Endothelial cell of umbilical vein (primary cell): ENCODE results near the gene WBP2. TPM values are rescaled to one million over a fixed set of nuclear protein-coding genes. Genes with fewer than 3 reads are reported as not detected.

ENCODE experiments used
- BruUV-seq: library from RNA; stranded (reverse); fragments of 400-500 nt; replicated peaks from 2 replicates; lab custom pipeline; 2021; lab: Mats Ljungman, UMichigan
- CTCF ChIA-PET: fragments of 300-600, 350-600 bp; sonication (Branson Sonifier 250); formaldehyde crosslinking; loops from one replicate; lab custom pipeline; 2021; ENCODE audit warnings: antibody characterized with exemption, inconsistent platforms; lab: Charles Lee
- POLR2A ChIA-PET: fragments of 300-600, 350-600 bp; sonication (Branson Sonifier 250); formaldehyde crosslinking; loops from one replicate; lab custom pipeline; 2021; ENCODE audit warnings: antibody characterized with exemption, inconsistent platforms; lab: Charles Lee
- DNase-seq: peaks from one replicate; pipeline ENCODE4 v3.0.0-alpha.2; 2011; ENCODE audit warnings: low read depth, low spot score
- FAIRE-seq: peaks from 2 replicates; lab custom pipeline; 2011; peaks lifted over from hg19 to GRCh38; lab: Jason Lieb, UNC
- H2AFZ ChIP-seq: 2 replicates; pipeline ENCODE4 v1.6.0; 2012; ENCODE audit warnings: low read depth, low read length, control low read depth, inconsistent platforms
- H3K27ac ChIP-seq: 2 replicates; pipeline ENCODE4 v1.5.1; 2011; ENCODE audit warnings: low read depth, mild to moderate bottlenecking, control low read depth, low read length, moderate library complexity; ENCODE audit not compliant: insufficient read depth
- H3K27me3 ChIP-seq, 2 experiments: 2 replicates each; pipeline versions ENCODE4 v1.6.0 to v1.6.1; 2011; ENCODE audit warnings: low read length in 2 of 2, mixed read lengths in 1 of 2; ENCODE audit not compliant: control insufficient read depth in 2 of 2, insufficient read depth in 2 of 2
- H3K36me3 ChIP-seq, 2 experiments: 2 replicates in 1 of 2; 3 replicates in 1 of 2; pipeline ENCODE4 v1.5.1; 2011; ENCODE audit warnings: low read length in 2 of 2, mild to moderate bottlenecking in 1 of 2, moderate library complexity in 1 of 2; ENCODE audit not compliant: control insufficient read depth in 2 of 2, insufficient read depth in 2 of 2; ENCODE audit errors: extremely low read depth in 1 of 2
- H3K4me1 ChIP-seq: 3 replicates; pipeline ENCODE4 v1.5.1; 2011; ENCODE audit warnings: mild to moderate bottlenecking, low read length; ENCODE audit not compliant: control insufficient read depth, insufficient read depth; ENCODE audit errors: extremely low read depth
- H3K4me2 ChIP-seq: 2 replicates; pipeline ENCODE4 v1.6.1; 2011; ENCODE audit warnings: low read length, control low read depth, mixed read lengths; ENCODE audit not compliant: insufficient read depth
- H3K4me3 ChIP-seq, 3 experiments: fragments of 200-600 bp in 1 of 3; sonication (generic), shearing (Covaris generic) in 1 of 3; replicated peaks in 1 of 3; 2 replicates each; pipeline ENCODE4 v1.5.1; 2011 to 2016; ENCODE audit warnings: control low read depth in 3 of 3, low read length in 3 of 3, mild to moderate bottlenecking in 2 of 3, inconsistent platforms in 1 of 3, low read depth in 1 of 3, moderate library complexity in 1 of 3; ENCODE audit not compliant: insufficient read depth in 1 of 3
- H3K79me2 ChIP-seq: 2 replicates; pipeline ENCODE4 v1.6.0; 2012; ENCODE audit warnings: low read length, inconsistent platforms; ENCODE audit not compliant: control insufficient read depth, insufficient read depth
- H3K9ac ChIP-seq: replicated peaks from 2 replicates; pipeline ENCODE3; 2011; ENCODE audit warnings: low read length, control low read depth; ENCODE audit not compliant: insufficient read depth; ENCODE audit errors: extremely low read depth
- H3K9me1 ChIP-seq: replicated peaks from 3 replicates; pipeline ENCODE4 v1.6.0; 2011; ENCODE audit warnings: mild to moderate bottlenecking, low read length; ENCODE audit not compliant: control insufficient read depth, insufficient read depth; ENCODE audit errors: extremely low read depth
- H3K9me3 ChIP-seq: replicated peaks from 2 replicates; pipeline ENCODE4 v1.5.1; 2012; ENCODE audit warnings: low read length, inconsistent platforms; ENCODE audit not compliant: control insufficient read depth, insufficient read depth
- H4K20me1 ChIP-seq: replicated peaks from 2 replicates; pipeline ENCODE3; 2011; ENCODE audit warnings: mild to moderate bottlenecking, low read length; ENCODE audit not compliant: control insufficient read depth, insufficient read depth; ENCODE audit errors: extremely low read depth
- CTCF ChIP-seq, 2 donors: IDR thresholded peaks; 1 replicate in 1 of 2; 2 replicates in 1 of 2; pipeline ENCODE4 v1.5.1; 2011; ENCODE audit warnings: low read length in 2 of 2, mild to moderate bottlenecking in 2 of 2, moderate library complexity in 2 of 2, control low read depth in 1 of 2, inconsistent platforms in 1 of 2, low read depth in 1 of 2; ENCODE audit not compliant: insufficient read depth in 1 of 2; ENCODE audit errors: extremely low read depth in 1 of 2
- EZH2 ChIP-seq: IDR thresholded peaks from 2 replicates; pipeline ENCODE4 v1.6.1; 2012; ENCODE audit warnings: borderline replicate concordance, low read depth, mild to moderate bottlenecking, moderate library complexity, low read length, inconsistent platforms; ENCODE audit not compliant: severe bottlenecking
- FOS ChIP-seq: IDR thresholded peaks from 2 replicates; pipeline ENCODE4 v1.6.1; 2011; ENCODE audit warnings: mild to moderate bottlenecking, low read length, moderate library complexity, borderline replicate concordance; ENCODE audit not compliant: insufficient read depth
- GATA2 ChIP-seq: IDR thresholded peaks from 2 replicates; pipeline ENCODE4 v1.7.0; 2011; ENCODE audit warnings: low read depth, mild to moderate bottlenecking, moderate library complexity, mixed read lengths, low read length; ENCODE audit not compliant: insufficient read length, insufficient read depth
- JUN ChIP-seq: IDR thresholded peaks from 2 replicates; pipeline ENCODE4 v1.6.1; 2011; ENCODE audit warnings: borderline replicate concordance, low read depth; ENCODE audit not compliant: insufficient read length, insufficient read depth
- MAX ChIP-seq: IDR thresholded peaks from 2 replicates; pipeline ENCODE4 v1.6.1; 2011; ENCODE audit not compliant: insufficient read depth, insufficient read length
- MYC ChIP-seq: IDR thresholded peaks from one replicate; pipeline ENCODE4 v1.6.1; 2011; ENCODE audit warnings: mild to moderate bottlenecking, low read depth, low read length
- POLR2A ChIP-seq: IDR thresholded peaks from 2 replicates; pipeline ENCODE4 v1.6.1; 2012; ENCODE audit warnings: low read depth, mild to moderate bottlenecking, control low read depth, low read length
- POLR2AphosphoS5 ChIP-seq: IDR thresholded peaks from 2 replicates; pipeline ENCODE4 v1.6.1; 2012; ENCODE audit warnings: low read depth, mild to moderate bottlenecking, control low read depth, low read length, moderate library complexity; ENCODE audit not compliant: insufficient read depth
- dilution Hi-C: fragments of 300-500 bp; cut with MboI; formaldehyde crosslinking; loops from one replicate; pipeline ENCODE4 v1.15.0; 2019; ENCODE audit warnings: low sequenced_read_pairs; ENCODE audit not compliant: extremely low pct_ligation_motif_present
- intact Hi-C: fragments of 100-400 bp; cut with micrococcal nuclease; formaldehyde crosslinking; loops from one replicate; pipeline ENCODE4 v1.10.0; 2022
- polyA plus RNA-seq, 4 experiments: library from polyadenylated mRNA; depleted of rRNA in 3 of 4; stranded (reverse) in 3 of 4; unstranded in 1 of 4; fragments of >200 nt; gene quantifications; 2 replicates each; pipeline versions ENCODE4 v1.2.1 to v1.2.3, GENCODE V29; 2011 to 2012; ENCODE audit warnings: missing spikeins in 1 of 4
- total RNA-seq: library from RNA; stranded (reverse); gene quantifications from 2 replicates; pipeline ENCODE4 v1.2.3, GENCODE V29; 2021

The WBP2 gene
- total and polyA plus RNA-seq, 2 donors (not counting 3 experiments of a cell fraction or from before 2014, with no cell fraction given): 81.5 to 126 TPM

DNA sequence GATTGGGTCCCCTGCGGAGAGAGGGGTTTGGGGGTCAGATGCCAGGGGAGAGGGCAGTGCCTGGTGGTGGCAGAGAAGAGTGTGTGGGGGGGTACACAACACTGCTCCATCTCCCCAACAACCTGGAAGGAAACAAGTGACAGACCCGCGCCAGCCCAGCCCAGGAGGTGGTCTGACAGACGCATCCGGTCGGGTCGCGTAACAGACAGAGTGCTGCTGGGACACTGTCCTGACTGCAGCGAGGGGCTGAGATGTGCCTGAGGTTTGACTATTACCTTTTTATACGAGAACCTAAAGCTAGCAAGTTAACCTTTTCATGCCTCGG is 27.1 kb downstream of the WBP2 start:
- dilution Hi-C loops: no loop called here
- Histone ChIP-seq H3K9ac (no peak overlapping the region), H3K79me2 (no peaks in the 10 kb centered on the region), H2AFZ (peak overlapping the region; percentile 76), H3K4me3 (no peak overlapping the region), H3K9me3 (no peaks in the 10 kb centered on the region), H3K27ac (peak overlapping the region; percentile 2), H3K4me1 (peaks cover 7% of the 10 kb centered on the region), H3K9me1 (no peaks in the 10 kb centered on the region), H4K20me1 (no peaks in the 10 kb centered on the region), H3K4me2 (peak overlapping the region; percentile 48), H3K27me3 (no peaks in the 10 kb centered on the region), H3K36me3 (peaks cover 0 to 8% of the 10 kb centered on the region in 2 experiments)
- intact Hi-C loops: no loop called here
- FAIRE-seq (no peak), DNase-seq (no peak)
- TF ChIP-seq MAX (no peak), POLR2A (no peak), MYC (no peak), POLR2AphosphoS5 (no peak), FOS (no peak), GATA2 (no peak), JUN (no peak), EZH2 (no peak), CTCF (IDR thresholded peaks at IDR 0.05; ENCODE audit: extremely low read depth in 1 of 2, insufficient read depth in 1 of 2, low read depth in 1 of 2, low read length in 2 of 2) (no peak)
- POLR2A ChIA-PET: interaction anchor here (1.2 kb wide), 1 partner anchor 55 kb away, joined by 3 read pairs; no protein-coding TSS in a partner anchor
- CTCF ChIA-PET: interaction anchor here (1.0 to 6.3 kb wide), 14 partner anchors 12 to 195 kb away, joined by 3 to 73 read pairs (median 14); partner anchors contain the start of genes GALK1, SMIM5, UNC13D and UNK
- BruUV-seq: no TSS peak
